ENCODE results near the gene NDE1.

Gene NDE1

GRCh38 chr16:15735610-15736009 lies 85.6 kb downstream of the NDE1 start:
- TF ChIP-seq POLR2A (IDR thresholded peaks at IDR 0.05; ENCODE audit: low read depth, low read length): no peak
- FAIRE-seq (no peak), DNase-seq (ENCODE audit: insufficient read length, low spot score) (no peak)

GRCh38 chr16:15736529-15736928 lies 86.5 kb downstream of the NDE1 start:
- TF ChIP-seq POLR2A (IDR thresholded peaks at IDR 0.05; ENCODE audit: low read depth, low read length): no peak
- FAIRE-seq (no peak), DNase-seq (ENCODE audit: insufficient read length, low spot score) (no peak)

GRCh38 chr16:15737140-15737644 lies 87.1 kb downstream of the NDE1 start:
- DNase-seq (ENCODE audit: insufficient read length, low spot score) (no peak), FAIRE-seq (no peak)
- no peak for TF ChIP-seq POLR2A (IDR thresholded peaks at IDR 0.05; ENCODE audit: low read depth, low read length)

GRCh38 chr16:15739464-15739863 lies 89.4 kb downstream of the NDE1 start:
- TF ChIP-seq POLR2A (IDR thresholded peaks at IDR 0.05; ENCODE audit: low read depth, low read length): no peak
- no peak for DNase-seq (ENCODE audit: insufficient read length, low spot score)
- no peak for FAIRE-seq

- TF ChIP-seq POLR2A (IDR thresholded peaks at IDR 0.05; ENCODE audit: low read depth, low read length): no peak
- DNase-seq (ENCODE audit: insufficient read length, low spot score) (no peak), FAIRE-seq (no peak)
Observed at GRCh38 chr16:15739950-15740349, 89.9 kb downstream of the NDE1 start.

GRCh38 chr16:15741207-15741871 lies 91.3 kb downstream of the NDE1 start:
- DNase-seq (ENCODE audit: insufficient read length, low spot score): no peak
- TF ChIP-seq POLR2A (IDR thresholded peaks at IDR 0.05; ENCODE audit: low read depth, low read length): no peak
- no peak for FAIRE-seq

- FAIRE-seq (no peak), DNase-seq (ENCODE audit: insufficient read length, low spot score) (no peak)
- TF ChIP-seq POLR2A (IDR thresholded peaks at IDR 0.05; ENCODE audit: low read depth, low read length): no peak
Observed at GRCh38 chr16:15742716-15743115, 92.7 kb downstream of the NDE1 start.

GRCh38 chr16:15743657-15744056 lies 93.6 kb downstream of the NDE1 start:
- FAIRE-seq (no peak), DNase-seq (ENCODE audit: insufficient read length, low spot score) (no peak)
- no peak for TF ChIP-seq POLR2A (IDR thresholded peaks at IDR 0.05; ENCODE audit: low read depth, low read length)

GRCh38 chr16:15746332-15746731 lies 96.3 kb downstream of the NDE1 start:
- DNase-seq (ENCODE audit: insufficient read length, low spot score) (no peak), FAIRE-seq (no peak)
- TF ChIP-seq POLR2A (IDR thresholded peaks at IDR 0.05; ENCODE audit: low read depth, low read length): no peak

- no peak for FAIRE-seq
- TF ChIP-seq POLR2A (IDR thresholded peaks at IDR 0.05; ENCODE audit: low read depth, low read length): no peak
- no peak for DNase-seq (ENCODE audit: insufficient read length, low spot score)
Observed at GRCh38 chr16:15747937-15748336, 97.9 kb downstream of the NDE1 start.

- no peak for FAIRE-seq
Observed at GRCh38 chr16:15748654-15749053, 98.6 kb downstream of the NDE1 start.

GRCh38 chr16:15749371-15749770 lies 99.3 kb downstream of the NDE1 start:
- no peak for TF ChIP-seq POLR2A (IDR thresholded peaks at IDR 0.05; ENCODE audit: low read depth, low read length)
- no peak for FAIRE-seq
- DNase-seq (ENCODE audit: insufficient read length, low spot score): no peak

More at GRCh38 chr16:15748654-15749053, 98.6 kb downstream of the NDE1 start:
- TF ChIP-seq POLR2A (IDR thresholded peaks at IDR 0.05; ENCODE audit: low read depth, low read length): no peak
- no peak for DNase-seq (ENCODE audit: insufficient read length, low spot score)

- no peak for TF ChIP-seq POLR2A (IDR thresholded peaks at IDR 0.05; ENCODE audit: low read depth, low read length)
- FAIRE-seq: no peak
- DNase-seq (ENCODE audit: insufficient read length, low spot score): no peak
Observed at GRCh38 chr16:15749985-15750384, 99.9 kb downstream of the NDE1 start.

- DNase-seq (ENCODE audit: insufficient read length, low spot score) (no peak), FAIRE-seq (no peak)
- TF ChIP-seq POLR2A (IDR thresholded peaks at IDR 0.05; ENCODE audit: low read depth, low read length): no peak
Observed at GRCh38 chr16:15751940-15752339, 101.9 kb downstream of the NDE1 start.

GRCh38 chr16:15752717-15753488 lies 102.9 kb downstream of the NDE1 start:
- no peak for TF ChIP-seq POLR2A (IDR thresholded peaks at IDR 0.05; ENCODE audit: low read depth, low read length)
- no peak for FAIRE-seq
- DNase-seq (ENCODE audit: insufficient read length, low spot score): no peak

All from H54 (cell line).